HepG2 (cell line): ENCODE data around the gene EHD4. TPM values are rescaled to one million over a fixed set of nuclear protein-coding genes. Genes with fewer than 3 reads are reported as not detected.

Experiments
- ARID5B ChIP-seq: IDR thresholded peaks from 2 replicates; pipeline ENCODE4 v1.4.0; 2020; ENCODE audit warnings: mild to moderate bottlenecking, missing genetic modification reagents
- ATF2 ChIP-seq: sonication (generic); formaldehyde crosslinking; IDR thresholded peaks from 2 replicates; pipeline ENCODE4 v1.4.0; 2020; ENCODE audit warnings: missing genetic modification reagents
- DDIT3 ChIP-seq: sonication (generic); formaldehyde crosslinking; IDR thresholded peaks from 2 replicates; pipeline ENCODE4 v1.4.0; 2020; ENCODE audit warnings: mild to moderate bottlenecking, missing genetic modification reagents
- DRAP1 ChIP-seq: IDR thresholded peaks from 2 replicates; pipeline ENCODE4 v1.6.1; 2016; ENCODE audit warnings: missing genetic modification reagents, missing compliant biosample characterization
- FOXA3 ChIP-seq: IDR thresholded peaks from 2 replicates; pipeline ENCODE4 v1.6.1; 2016; ENCODE audit warnings: missing genetic modification reagents, missing compliant biosample characterization
- GMEB2 ChIP-seq: IDR thresholded peaks from 2 replicates; pipeline ENCODE4 v1.6.1; 2016; ENCODE audit warnings: missing biosample characterization, missing genetic modification reagents, low read depth
- HOXD1 ChIP-seq: sonication (generic); formaldehyde crosslinking; IDR thresholded peaks from 2 replicates; pipeline ENCODE4 v1.5.0; 2020; ENCODE audit warnings: missing genetic modification reagents
- KDM5A ChIP-seq: fragments of 200-600 bp; sonication (generic); IDR thresholded peaks from 2 replicates; pipeline ENCODE4 v1.7.0; 2018; ENCODE audit warnings: antibody characterized with exemption, mild to moderate bottlenecking, low read length, borderline replicate concordance
- MTF2 ChIP-seq: sonication (generic); formaldehyde crosslinking; IDR thresholded peaks from 2 replicates; pipeline ENCODE4 v1.5.0; 2020; ENCODE audit warnings: missing genetic modification reagents, borderline replicate concordance
- SOX13 ChIP-seq, 3 experiments: fragments of 450-650 bp in 1 of 3; sonication (generic) in 1 of 3; formaldehyde crosslinking in 1 of 3; IDR thresholded peaks in 2 of 3; conservative IDR thresholded peaks in 1 of 3; 2 replicates each; pipeline versions ENCODE4 v1.5.0 to v1.6.1; 2016 to 2020; ENCODE audit warnings: antibody characterized with exemption in 1 of 3, mild to moderate bottlenecking in 1 of 3, missing compliant biosample characterization in 1 of 3, missing genetic modification reagents in 1 of 3, moderate library complexity in 1 of 3
- TARDBP ChIP-seq: sonication (generic); formaldehyde crosslinking; IDR thresholded peaks from 2 replicates; pipeline ENCODE4 v1.8.0; 2022; ENCODE audit warnings: mild to moderate bottlenecking, missing genetic modification reagents
- ZBTB20 ChIP-seq: sonication (generic); formaldehyde crosslinking; IDR thresholded peaks from 2 replicates; pipeline ENCODE4 v1.8.1; 2023; ENCODE audit warnings: missing genetic modification reagents, low read depth, mild to moderate bottlenecking, borderline replicate concordance
- ZC3H13 ChIP-seq: sonication (generic); formaldehyde crosslinking; IDR thresholded peaks from 2 replicates; pipeline ENCODE4 v1.8.1; 2023; ENCODE audit warnings: mild to moderate bottlenecking, missing genetic modification reagents, moderate library complexity
- ZKSCAN8 ChIP-seq: IDR thresholded peaks from 2 replicates; pipeline ENCODE4 v1.6.1; 2016; ENCODE audit warnings: borderline replicate concordance, missing genetic modification reagents, missing compliant biosample characterization
- ZNF10 ChIP-seq: sonication (generic); formaldehyde crosslinking; IDR thresholded peaks from 2 replicates; pipeline ENCODE4 v1.4.0; 2020; ENCODE audit warnings: mild to moderate bottlenecking, low read depth, missing genetic modification reagents, borderline replicate concordance
- ZNF530 ChIP-seq: sonication (generic); formaldehyde crosslinking; IDR thresholded peaks from 2 replicates; pipeline ENCODE4 v1.5.0; 2020; ENCODE audit warnings: low read depth, mild to moderate bottlenecking, missing genetic modification reagents
- ZNF740 ChIP-seq: sonication (generic); formaldehyde crosslinking; IDR thresholded peaks from 2 replicates; pipeline ENCODE4 v1.4.0; 2020; ENCODE audit warnings: missing genetic modification reagents
- ZNF761 ChIP-seq: sonication (generic); formaldehyde crosslinking; conservative IDR thresholded peaks from 2 replicates; pipeline ENCODE4 v1.4.0; 2020; ENCODE audit warnings: mild to moderate bottlenecking, missing genetic modification reagents
- ZSCAN31 ChIP-seq: sonication (generic); formaldehyde crosslinking; IDR thresholded peaks from 2 replicates; pipeline ENCODE4 v1.5.0; 2020; ENCODE audit warnings: low read depth, mild to moderate bottlenecking, missing genetic modification reagents
- polyA plus RNA-seq, 8 experiments: library from polyadenylated mRNA; depleted of rRNA in 3 of 8; stranded (reverse) in 7 of 8; unstranded in 1 of 8; fragments of >200 nt; fragmentation: Illumina TruSeq in 4 of 8; extraction: Trizol in 4 of 8; gene quantifications; 2 replicates each; pipeline versions ENCODE4 v1.2.1 to v1.2.3, GENCODE V29; 2011 to 2016; ENCODE audit warnings: low read depth in 4 of 8, missing spikeins in 1 of 8, mixed read lengths in 1 of 8; ENCODE audit not compliant: insufficient read depth in 1 of 8
- total RNA-seq, 5 experiments: library from RNA; depleted of rRNA; stranded (reverse); fragments of >200 nt; fragmentation: Illumina TruSeq; extraction: Trizol; gene quantifications; 2 replicates each; pipeline ENCODE4 v1.2.3, GENCODE V29; 2016; ENCODE audit warnings: low read depth in 1 of 5

Gene EHD4
- total and polyA plus RNA-seq, 2 of the 13 experiments (the other 11 are each of a cell fraction or from before 2014, with no cell fraction given): 3.1 to 4.8 TPM

GRCh38 chr15:41972253-41973242 lies at the start of gene EHD4 (continued):
- TF ChIP-seq ATF2: peak; percentile 69; the same call in 1 of the 2 replicates
- no peak; the same call in 1 of the 2 replicates for TF ChIP-seq ZSCAN31 (CRISPR knock-in tag)
- TF ChIP-seq ZNF530: no peak
- TF ChIP-seq TARDBP: peak; percentile 35; the same call in 1 of the 2 replicates
- TF ChIP-seq KDM5A: no peak
- no peak for TF ChIP-seq ZNF740 (CRISPR knock-in tag)
- TF ChIP-seq HOXD1: no peak
- no peak for TF ChIP-seq ZC3H13 (CRISPR knock-in tag)
- no peak; the same call in 1 of the 2 replicates for TF ChIP-seq ZKSCAN8 (CRISPR knock-in tag)
- TF ChIP-seq ZNF10: no peak
- TF ChIP-seq FOXA3 (CRISPR knock-in tag): peak; percentile 23; the same call in 1 of the 2 replicates
- peak; percentile 84 for TF ChIP-seq DRAP1 (CRISPR knock-in tag)
- 0 out of 2 replicates have a peak, but pooled peaks have one; percentile 8 for TF ChIP-seq ARID5B (CRISPR knock-in tag)
- TF ChIP-seq GMEB2 (CRISPR knock-in tag): no peak
- no peak for TF ChIP-seq MTF2
- TF ChIP-seq ZBTB20 (CRISPR knock-in tag): no peak
- TF ChIP-seq ZNF761 (CRISPR knock-in tag): peak; percentile 84; the same call in 1 of the 2 replicates
- TF ChIP-seq DDIT3 (CRISPR knock-in tag): no peak
- TF ChIP-seq SOX13 (IDR thresholded peaks at IDR 0.05): no peak
- TF ChIP-seq SOX13 (CRISPR knock-in tag; conservative IDR thresholded peaks at IDR 0.05 in 1 of 2, IDR thresholded peaks at IDR 0.05 in 1 of 2): no peak
